GM23338 (cell line): Measurements from ENCODE around the gene NPPC. TPM values are rescaled to one million over a fixed set of nuclear protein-coding genes. Genes with fewer than 3 reads are reported as not detected.

Experiments used
- ATAC-seq: fragments of 200-7000 bp; cut with Tn5 transposase; 3 replicates; pipeline ENCODE4 v1.9.1; 2020
- DNase-seq: peaks from one replicate; pipeline ENCODE4 v3.0.0-alpha.2; 2015; ENCODE audit warnings: low spot score
- H2AFZ ChIP-seq: fragments of 200-600 bp; sonication (generic); 2 replicates; pipeline ENCODE4 v1.8.0; 2016; ENCODE audit warnings: antibody characterized with exemption, mild to moderate bottlenecking, moderate library complexity
- H3F3A ChIP-seq: fragments of 200-600 bp; sonication (generic); replicated peaks from 2 replicates; pipeline ENCODE4 v1.8.0; 2017; ENCODE audit warnings: antibody characterized with exemption, mixed run types, low read depth
- H3K27ac ChIP-seq: fragments of 200-600 bp; sonication (generic); 2 replicates; pipeline ENCODE4 v1.6.1; 2016; ENCODE audit warnings: low read depth
- H3K27me3 ChIP-seq: fragments of 200-600 bp; sonication (generic); 2 replicates; pipeline ENCODE4 v1.8.0; 2016; ENCODE audit warnings: mild to moderate bottlenecking, mixed run types, moderate library complexity; ENCODE audit not compliant: insufficient read depth
- H3K36me3 ChIP-seq: fragments of 200-600 bp; sonication (generic); 2 replicates; pipeline ENCODE4 v1.8.0; 2016; ENCODE audit warnings: mild to moderate bottlenecking; ENCODE audit not compliant: insufficient read depth
- H3K4me1 ChIP-seq: fragments of 200-600 bp; sonication (generic); 2 replicates; pipeline ENCODE4 v1.8.0; 2016; ENCODE audit warnings: mild to moderate bottlenecking, moderate library complexity; ENCODE audit not compliant: insufficient read depth
- H3K4me2 ChIP-seq: fragments of 200-600 bp; sonication (generic); 2 replicates; pipeline ENCODE4 v1.7.1; 2017; ENCODE audit warnings: mixed run types
- H3K4me3 ChIP-seq: fragments of 200-600 bp; sonication (generic); 2 replicates; pipeline ENCODE4 v1.6.1; 2016; ENCODE audit warnings: mixed run types
- H3K79me2 ChIP-seq: fragments of 200-600 bp; sonication (generic); replicated peaks from 2 replicates; pipeline ENCODE4 v1.8.0; 2017; ENCODE audit warnings: mild to moderate bottlenecking; ENCODE audit not compliant: insufficient read depth
- H3K9me2 ChIP-seq: fragments of 200-600 bp; sonication (generic); 2 replicates; pipeline ENCODE4 v1.8.0; 2017; ENCODE audit not compliant: insufficient read depth
- H4K20me1 ChIP-seq: fragments of 200-600 bp; sonication (generic); replicated peaks from 2 replicates; pipeline ENCODE4 v1.8.0; 2017; ENCODE audit warnings: mild to moderate bottlenecking; ENCODE audit not compliant: insufficient read depth
- H3K27ac Mint-ChIP-seq: 2 replicates; pipeline ENCODE4 v1.8.0; 2020; ENCODE audit warnings: inconsistent platforms, mild to moderate bottlenecking, moderate library complexity, mixed read lengths
- H3K27me3 Mint-ChIP-seq: 3 replicates; pipeline ENCODE4 v1.8.0; 2022; ENCODE audit warnings: low read depth, mild to moderate bottlenecking, moderate library complexity, mixed read lengths, inconsistent platforms; ENCODE audit not compliant: insufficient read depth, poor library complexity
- H3K36me3 Mint-ChIP-seq: 3 replicates; pipeline ENCODE4 v1.8.0; 2021; ENCODE audit warnings: low read depth, mild to moderate bottlenecking, inconsistent platforms, moderate library complexity, mixed read lengths
- H3K4me1 Mint-ChIP-seq: 3 replicates; pipeline ENCODE4 v1.8.0; 2020; ENCODE audit warnings: mild to moderate bottlenecking, inconsistent platforms, mixed read lengths
- H3K4me3 Mint-ChIP-seq: 3 replicates; pipeline ENCODE4 v1.8.0; 2021; ENCODE audit warnings: moderate library complexity, mild to moderate bottlenecking, inconsistent platforms, mixed read lengths
- H3K9me3 Mint-ChIP-seq: 3 replicates; pipeline ENCODE4 v1.8.0; 2020; ENCODE audit warnings: moderate library complexity, mild to moderate bottlenecking, inconsistent platforms, mixed read lengths
- CTCF ChIP-seq, 2 experiments: fragments of 200-600 bp in 1 of 2; sonication (generic) in 1 of 2; conservative IDR thresholded peaks; 2 replicates each; pipeline versions ENCODE4 v1.5.1 to v1.6.1; 2016 to 2017; ENCODE audit warnings: antibody characterized with exemption in 2 of 2, low read depth in 2 of 2, mild to moderate bottlenecking in 2 of 2, moderate library complexity in 1 of 2
- ETS1 ChIP-seq: IDR thresholded peaks from 2 replicates; pipeline ENCODE4 v1.6.1; 2016; ENCODE audit warnings: antibody characterized with exemption
- EZH2phosphoT487 ChIP-seq: fragments of 200-600 bp; sonication (generic); IDR thresholded peaks from one replicate; pipeline ENCODE4 v1.8.1; 2018; ENCODE audit warnings: antibody characterized with exemption; ENCODE audit not compliant: unreplicated experiment
- JUNB ChIP-seq: IDR thresholded peaks from one replicate; pipeline ENCODE4 v1.6.1; 2016; ENCODE audit warnings: antibody characterized with exemption; ENCODE audit not compliant: unreplicated experiment
- NANOG ChIP-seq: IDR thresholded peaks from 2 replicates; pipeline ENCODE4 v1.6.1; 2016; ENCODE audit warnings: antibody characterized with exemption, borderline replicate concordance
- POLR2AphosphoS5 ChIP-seq: IDR thresholded peaks from 2 replicates; pipeline ENCODE4 v1.6.1; 2016; ENCODE audit warnings: antibody characterized with exemption, low read depth
- REST ChIP-seq: IDR thresholded peaks from one replicate; pipeline ENCODE4 v1.6.1; 2018; ENCODE audit warnings: antibody characterized with exemption; ENCODE audit not compliant: unreplicated experiment
- STAT1 ChIP-seq: IDR thresholded peaks from one replicate; pipeline ENCODE4 v1.6.1; 2016; ENCODE audit warnings: antibody characterized with exemption; ENCODE audit not compliant: unreplicated experiment
- ZNF462 ChIP-seq: fragments of 250-450 bp; sonication (Bioruptor Pico); IDR thresholded peaks from 2 replicates; pipeline ENCODE4 v1.5.0; 2020; ENCODE audit warnings: mild to moderate bottlenecking, moderate library complexity
- polyA plus RNA-seq: library from polyadenylated mRNA; unstranded; fragments of >200 nt; fragmentation: Nextera tagmentation; extraction: Ambion mirVana; gene quantifications from 2 replicates; pipeline ENCODE4 v1.2.1, GENCODE V29; 2016
- total RNA-seq: library from RNA; depleted of rRNA; stranded (reverse); fragments of >200 nt; shearing (Covaris generic); gene quantifications from 2 replicates; pipeline ENCODE4 v1.2.3, GENCODE V29; 2014

Gene NPPC
- total and polyA plus RNA-seq, 2 experiments from 2014 or later = 2.2 to 6.3 TPM

GRCh38 chr2:231887756-231888155, 38.4 kb downstream of the NPPC start (continued):
- TF ChIP-seq ZNF462 (CRISPR knock-in tag) = no peak

- H3K4me1 Mint-ChIP-seq = peaks cover 8% of the 10 kb centered on the region
- Histone ChIP-seq H4K20me1 (no peaks in the 10 kb centered on the region), H3K36me3 (no peaks in the 10 kb centered on the region), H3F3A (no peaks in the 10 kb centered on the region), H3K9me2 (no peaks in the 10 kb centered on the region), H3K79me2 (no peaks in the 10 kb centered on the region), H3K4me2 (no peak overlapping the region), H3K27ac (no peak overlapping the region), H3K4me3 (no peak overlapping the region), H3K4me1 (peaks cover 9% of the 10 kb centered on the region; the same call in 1 of the 2 replicates), H2AFZ (no peak overlapping the region), H3K27me3 (no peaks in the 10 kb centered on the region)
- peaks cover 4% of the 10 kb centered on the region for H3K27me3 Mint-ChIP-seq
- H3K27ac Mint-ChIP-seq = no peak overlapping the region
- H3K9me3 Mint-ChIP-seq = peaks cover 14% of the 10 kb centered on the region; the same call in 2 of the 3 replicates
- DNase-seq (no peak), ATAC-seq (no peak)
- H3K4me3 Mint-ChIP-seq = no peak overlapping the region
- H3K36me3 Mint-ChIP-seq = peaks cover 4% of the 10 kb centered on the region; the same call in 1 of the 3 replicates
- TF ChIP-seq JUNB = no peak
- TF ChIP-seq REST = no peak
- no peak for TF ChIP-seq ETS1
- no peak for TF ChIP-seq POLR2AphosphoS5
- TF ChIP-seq EZH2phosphoT487 = no peak
- TF ChIP-seq NANOG = no peak
- TF ChIP-seq STAT1 = no peak
- no peak for TF ChIP-seq CTCF (conservative IDR thresholded peaks at IDR 0.05; ENCODE audit: low read depth in 2 of 2)
These were observed 40.0 kb downstream of the NPPC start for GRCh38 chr2:231886071-231886681.
